HG02798 (cell line): ENCODE results near the gene CSK.
"Not testable (repeated sequence)": the region's sequence is repeated elsewhere in the genome, so short reads cannot be mapped to it uniquely, and the experiment has no call there.

Experiments used
- ATAC-seq: cut with Tn5 transposase; IDR thresholded peaks from one replicate; pipeline ENCODE4 v1.9.1; 2021; ENCODE audit warnings: mild to moderate bottlenecking; ENCODE audit not compliant: unreplicated experiment, poor library complexity

The CSK gene

DNA sequence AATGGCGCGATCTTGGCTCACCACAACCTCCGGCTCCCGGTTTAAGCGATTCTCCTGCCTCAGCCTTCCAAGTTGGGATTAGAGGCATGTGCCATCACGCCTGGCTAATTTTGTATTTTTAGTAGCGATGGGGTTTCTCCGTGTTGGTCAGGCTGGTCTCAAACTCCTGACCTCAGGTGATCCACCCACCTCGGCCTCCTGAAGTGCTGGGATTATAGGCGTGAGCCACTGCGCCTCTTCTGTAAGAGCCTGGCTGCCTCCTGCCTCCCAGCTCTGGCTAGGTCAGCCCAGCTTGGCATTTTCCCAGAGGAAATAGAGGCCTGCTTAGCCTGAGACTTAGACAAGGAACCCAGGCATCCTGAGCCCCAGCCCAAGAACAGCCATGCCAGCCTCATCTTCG is 4.2 kb downstream of the CSK start:
- not testable (repeated sequence) for ATAC-seq

DNA sequence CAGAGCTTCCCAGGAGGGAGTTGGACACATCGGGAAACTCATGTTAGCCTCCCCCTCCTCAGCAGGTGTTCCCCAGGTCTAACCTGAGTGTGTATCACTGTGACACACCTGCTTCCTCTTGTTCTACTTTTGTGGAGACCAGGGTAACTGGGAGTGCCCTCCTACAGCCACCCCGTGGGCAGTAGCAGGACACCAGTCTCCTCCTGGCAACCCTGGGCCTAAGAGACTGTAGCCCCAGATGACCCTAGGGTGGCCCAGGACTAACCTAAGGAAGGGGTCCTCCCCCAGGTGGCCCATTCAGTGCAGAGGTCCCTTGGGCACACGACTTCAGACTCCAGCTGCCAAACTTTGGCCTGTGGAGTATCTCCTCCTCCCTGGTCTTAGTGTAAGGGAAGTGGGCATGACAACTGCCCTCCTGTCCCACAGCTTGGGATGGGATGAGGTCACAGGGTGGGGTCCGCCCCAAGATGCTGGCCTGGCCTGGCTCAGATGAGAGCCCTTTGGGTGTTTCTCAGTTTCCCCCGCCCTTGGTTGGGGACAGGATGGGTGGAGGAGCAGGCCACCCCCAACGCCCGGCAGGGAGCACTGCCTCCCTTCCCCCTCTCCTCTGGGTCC is 4.8 kb downstream of the CSK start:
- ATAC-seq, result no peak

DNA sequence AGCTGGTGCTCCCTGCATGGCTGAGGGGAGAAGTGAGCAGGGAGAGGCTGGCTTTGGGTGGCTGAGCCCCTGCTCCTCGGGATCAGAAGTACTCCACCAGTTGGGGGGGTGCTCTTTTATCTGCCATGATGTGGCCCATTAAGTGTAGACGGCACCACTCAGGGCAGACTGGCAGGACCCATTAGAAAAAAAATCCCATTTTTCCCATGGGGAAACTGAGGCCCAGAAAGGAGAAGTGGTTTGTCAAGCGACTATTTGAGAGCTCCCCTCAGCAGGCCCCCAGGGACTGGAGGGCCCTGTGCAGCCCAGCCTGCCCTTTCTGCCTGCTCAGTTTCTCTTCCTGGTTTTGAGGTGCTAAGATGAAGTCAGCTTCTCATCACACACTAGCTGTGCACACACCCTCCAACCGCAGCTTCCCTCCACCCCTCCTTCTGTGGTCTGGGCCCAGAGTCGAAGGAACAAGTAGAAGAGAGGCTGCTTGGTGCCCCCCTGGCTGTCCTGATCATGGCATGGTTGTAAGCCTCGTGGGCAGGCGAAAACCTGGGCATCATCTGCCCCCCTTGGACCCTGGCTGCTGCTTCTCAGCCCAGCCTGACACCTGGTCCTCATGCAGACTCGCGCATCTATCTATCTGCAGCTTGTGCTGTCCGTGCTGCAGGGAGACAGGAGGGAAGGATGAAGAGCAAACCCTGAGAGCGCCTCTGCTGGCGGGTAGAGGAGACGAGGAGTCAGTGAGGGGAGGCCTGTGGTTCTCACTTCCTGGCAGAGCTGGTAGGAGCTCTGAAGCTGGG is 5.6 kb downstream of the CSK start:
- ATAC-seq, result peak; percentile 61

DNA sequence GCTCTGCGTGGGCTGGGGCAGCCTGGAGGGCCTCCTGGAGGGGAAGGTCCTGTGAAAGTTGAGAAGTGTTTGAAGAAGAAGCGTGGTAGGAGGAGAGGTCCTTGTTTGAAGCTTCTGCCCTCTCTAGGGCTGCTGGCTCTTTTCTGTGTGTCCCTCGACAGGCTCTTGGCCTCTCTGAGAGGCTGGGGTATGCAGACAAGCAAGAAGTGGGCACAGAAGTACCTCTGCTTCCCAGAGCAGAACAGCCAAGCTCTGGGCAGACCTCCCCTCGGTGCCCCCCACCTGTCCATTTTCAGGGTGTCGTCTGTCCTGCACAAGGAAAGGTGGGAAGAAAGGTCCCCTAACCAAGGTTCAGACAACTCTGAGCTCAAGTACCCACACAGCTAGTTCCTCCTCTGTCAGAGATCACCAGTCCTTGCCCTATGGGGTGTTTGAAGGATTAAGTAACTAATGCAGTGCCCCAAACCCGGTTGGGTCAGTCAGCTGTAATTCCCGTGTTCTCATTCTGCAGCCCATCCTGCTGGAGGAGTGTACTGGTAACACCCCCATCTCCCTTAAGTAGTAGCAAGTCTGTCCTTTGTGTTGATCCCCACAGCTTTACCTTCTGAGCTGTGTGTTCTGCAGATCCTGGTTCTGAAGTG is 6.3 kb downstream of the CSK start:
- no peak for ATAC-seq

DNA sequence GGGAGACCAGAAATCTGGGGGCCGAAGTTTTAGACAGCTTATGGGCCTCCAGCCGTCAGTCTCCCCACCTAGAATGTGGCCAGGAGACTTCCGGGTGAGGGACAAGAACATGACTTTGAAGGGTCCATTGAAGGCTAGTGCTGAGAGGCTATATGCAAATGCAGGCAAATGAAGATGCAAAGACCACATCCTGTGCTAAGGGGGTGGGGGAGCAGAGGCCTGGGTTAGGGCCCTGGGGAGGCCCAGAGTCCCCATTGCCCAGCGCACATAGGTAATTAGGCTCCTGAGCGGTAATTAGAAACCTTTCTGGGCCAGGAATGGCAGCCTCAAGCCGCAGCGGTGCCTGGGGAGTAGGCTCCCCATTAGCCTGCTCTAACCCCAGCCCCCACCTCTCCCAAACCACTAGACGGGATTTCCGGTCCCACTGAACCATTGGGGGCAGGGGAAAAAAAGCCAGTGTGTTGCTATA is 6.8 kb downstream of the CSK start:
- ATAC-seq, result peak; percentile 24

DNA sequence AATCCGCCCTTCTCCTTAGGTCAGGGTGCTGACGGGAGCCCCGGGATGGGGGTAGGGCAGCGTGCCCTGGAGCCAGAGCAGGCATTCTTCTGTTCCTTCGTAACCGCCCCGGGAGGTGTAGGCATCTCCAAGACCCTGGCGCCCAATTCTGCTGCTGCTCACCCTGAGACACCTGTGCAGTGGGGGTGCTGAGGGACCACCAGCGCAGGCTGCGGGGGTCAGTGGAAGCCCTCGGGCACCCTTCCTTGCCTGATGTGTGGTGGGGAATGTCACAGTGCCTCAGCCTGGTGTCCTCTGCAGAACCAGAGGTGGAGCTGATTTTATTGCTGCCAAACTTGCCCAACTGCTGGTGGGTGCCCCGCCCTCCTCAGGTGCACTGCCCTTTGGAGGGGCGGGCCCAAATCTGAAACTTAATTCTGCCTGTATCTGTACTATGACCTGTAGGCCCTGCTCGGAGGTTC is 7.3 kb downstream of the CSK start:
- ATAC-seq, result no peak

DNA sequence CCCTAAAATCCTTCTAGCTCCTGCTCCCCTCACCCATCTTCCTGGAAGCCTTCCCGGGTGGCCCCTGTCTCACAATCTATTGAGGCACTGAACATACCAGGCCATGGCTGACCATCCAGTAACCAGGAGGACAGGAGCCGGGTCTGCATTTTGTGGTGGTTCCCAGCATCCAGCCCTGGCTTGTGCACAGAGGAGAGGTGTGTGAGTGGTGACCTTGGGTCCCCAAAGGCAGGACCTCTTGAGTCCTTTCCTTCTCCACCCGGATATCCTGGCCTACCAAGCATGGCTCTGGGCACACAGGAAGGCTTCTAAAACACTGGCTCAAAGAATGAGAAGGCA is 7.8 kb downstream of the CSK start:
- no peak for ATAC-seq

DNA sequence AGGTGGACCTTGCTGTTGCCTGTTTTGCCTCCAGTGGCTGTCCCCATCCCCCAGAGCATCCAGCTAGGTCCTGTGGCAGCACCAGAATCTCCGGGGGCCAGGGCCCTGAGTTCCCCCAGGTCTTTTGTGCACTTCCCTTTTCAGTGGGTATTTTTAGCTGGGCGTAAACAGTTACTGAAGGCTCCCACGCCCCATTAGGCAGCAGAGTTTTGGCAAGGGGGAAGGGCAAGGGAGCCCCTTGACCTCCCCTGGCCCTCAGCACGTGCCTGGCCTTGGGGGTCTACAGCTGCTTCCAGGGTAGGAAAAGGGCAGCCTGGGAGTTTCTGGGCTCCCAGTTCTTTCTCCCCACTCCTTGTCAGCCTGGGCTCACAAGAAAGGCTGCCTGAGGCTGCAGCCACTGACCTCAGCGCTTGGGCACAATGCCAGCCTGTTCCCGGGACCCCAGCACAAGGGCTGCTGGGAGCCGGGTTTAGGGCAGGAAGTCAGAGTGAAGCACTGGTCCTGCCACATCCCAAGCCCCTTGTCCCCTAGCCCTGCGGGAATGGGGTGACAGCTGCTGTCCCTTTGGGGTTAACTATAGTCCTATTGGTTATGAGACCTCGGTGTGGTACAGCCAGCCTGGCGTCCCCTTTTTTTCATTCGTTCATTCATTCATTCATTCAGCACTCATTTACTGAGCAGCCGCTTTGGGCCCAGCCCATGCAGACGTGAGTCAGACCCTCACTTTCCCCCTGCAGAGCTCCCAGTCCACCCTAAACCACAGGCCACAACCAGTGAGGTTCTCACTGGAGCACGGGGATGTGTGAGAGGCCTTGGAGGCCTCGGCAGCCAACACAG is 8.4 kb downstream of the CSK start:
- ATAC-seq, result peak; percentile 14

DNA sequence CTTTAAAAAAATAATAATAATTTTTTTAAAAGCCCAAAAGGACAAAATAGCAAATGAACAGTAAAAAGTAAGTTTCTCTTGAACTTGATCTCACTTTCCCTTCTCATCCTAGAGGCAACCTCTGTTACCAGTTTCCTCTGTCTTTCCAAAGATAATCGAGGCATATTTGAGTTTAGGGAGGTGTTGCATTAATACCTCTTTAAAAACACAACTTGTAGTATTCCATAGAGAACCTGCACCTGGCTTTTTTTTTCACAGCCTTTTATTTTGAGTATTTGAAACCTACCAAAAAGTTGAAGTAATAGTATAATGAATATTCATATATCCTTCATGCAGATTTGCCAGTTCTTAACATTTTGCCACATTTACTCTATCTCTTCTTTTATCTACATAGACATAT is 9.1 kb downstream of the CSK start:
- no peak for ATAC-seq

DNA sequence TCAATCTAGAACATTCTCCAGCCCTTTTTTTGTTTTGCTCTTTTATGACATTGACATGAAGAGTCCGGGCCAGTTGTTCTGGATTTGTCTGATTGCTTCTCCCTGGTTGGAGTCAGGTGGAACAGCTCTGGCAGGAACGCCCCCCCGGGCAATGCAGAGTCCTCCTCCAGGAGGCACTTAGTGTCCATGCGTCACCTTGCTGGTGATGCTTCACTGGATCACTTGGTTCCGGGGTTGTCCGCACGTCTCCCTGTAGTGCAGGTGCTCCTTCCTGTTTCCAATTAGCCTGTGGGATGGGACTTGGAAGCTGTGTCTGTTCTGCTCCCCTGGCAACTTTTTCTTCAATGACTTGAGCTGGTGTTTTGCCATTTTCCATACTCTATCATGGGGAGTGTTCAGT is 9.8 kb downstream of the CSK start:
- ATAC-seq, result no peak

DNA sequence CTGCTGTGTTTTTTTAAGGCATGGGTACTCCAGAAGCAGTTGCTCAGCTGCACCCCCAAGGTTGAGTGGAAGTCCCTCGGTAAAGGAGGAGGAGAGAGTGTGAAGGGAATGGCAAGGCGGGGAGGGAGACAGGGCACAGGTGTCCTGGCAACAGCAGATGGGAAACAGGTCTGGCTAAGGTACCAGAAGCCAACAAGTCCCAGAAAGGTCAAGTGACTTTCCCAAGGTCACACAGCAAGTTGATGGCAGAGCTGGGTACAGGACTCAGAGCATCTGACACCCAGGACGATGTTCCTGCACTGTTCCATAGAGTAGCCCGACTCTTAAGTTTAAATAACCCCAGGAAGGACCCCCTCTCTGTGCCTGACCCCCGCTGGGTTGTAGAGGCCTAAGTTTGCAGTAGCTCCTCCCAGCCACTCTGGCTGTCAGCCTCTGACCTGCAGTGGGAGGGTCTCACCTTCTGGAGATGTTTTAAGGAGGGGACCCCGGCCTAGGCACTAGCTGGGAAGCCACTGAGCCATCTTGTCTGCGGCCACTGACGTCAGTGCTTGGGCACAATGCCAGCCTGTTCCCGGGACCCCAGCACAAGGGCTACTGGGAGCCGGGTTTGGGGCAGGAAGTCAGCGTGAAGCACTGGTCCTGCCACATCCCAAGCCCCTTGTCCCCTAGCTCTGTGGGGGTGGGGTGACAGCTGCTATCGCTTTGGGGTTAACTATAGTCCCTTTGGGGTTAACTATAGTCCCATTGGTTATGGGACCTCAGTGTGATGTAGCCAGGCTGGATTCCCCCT is 10.5 kb downstream of the CSK start:
- ATAC-seq, result no peak

DNA sequence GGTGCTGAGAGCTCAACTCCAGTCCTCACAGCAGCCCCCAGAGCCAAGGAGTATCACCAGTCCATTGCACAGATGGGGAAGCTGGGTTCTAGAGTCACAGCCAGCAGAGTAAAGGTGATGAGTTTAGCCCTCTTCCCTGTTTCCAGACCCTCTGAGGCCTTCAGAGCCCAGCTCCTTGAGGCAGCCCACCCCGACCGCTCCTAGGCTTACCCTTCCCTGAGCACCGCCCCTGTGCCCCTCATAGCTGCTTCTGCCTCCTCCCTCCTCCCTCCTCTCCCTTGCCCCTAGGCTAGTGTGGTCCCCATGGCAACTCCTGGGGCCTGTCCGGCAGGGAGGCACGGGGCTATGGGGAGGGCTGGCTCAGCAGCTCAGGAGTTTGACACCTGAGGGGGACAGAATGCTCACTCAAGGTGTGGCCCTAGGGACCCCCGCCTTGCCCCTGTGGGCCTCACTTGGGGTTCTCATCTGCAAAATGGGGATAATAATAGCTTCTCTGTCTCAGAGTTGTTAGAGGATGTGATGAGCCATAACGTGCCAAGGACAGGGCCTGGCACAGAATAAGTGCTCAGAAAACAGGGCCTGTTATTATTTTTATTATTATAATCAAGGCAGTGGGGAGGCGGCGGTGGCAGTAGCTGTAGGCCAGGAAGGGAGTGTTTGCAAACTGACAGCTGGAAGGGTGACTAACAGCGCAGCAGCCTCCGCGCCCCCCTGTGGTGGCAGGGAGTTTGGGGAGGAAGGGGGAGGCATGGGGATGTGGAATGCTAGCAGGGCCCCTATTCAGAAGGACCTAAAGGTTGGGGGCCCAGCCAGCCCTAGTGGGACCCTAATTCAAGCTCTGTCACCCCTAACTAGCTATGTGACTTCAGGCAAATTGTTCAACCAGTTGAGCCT is 11.5 kb downstream of the CSK start:
- ATAC-seq, result no peak

DNA sequence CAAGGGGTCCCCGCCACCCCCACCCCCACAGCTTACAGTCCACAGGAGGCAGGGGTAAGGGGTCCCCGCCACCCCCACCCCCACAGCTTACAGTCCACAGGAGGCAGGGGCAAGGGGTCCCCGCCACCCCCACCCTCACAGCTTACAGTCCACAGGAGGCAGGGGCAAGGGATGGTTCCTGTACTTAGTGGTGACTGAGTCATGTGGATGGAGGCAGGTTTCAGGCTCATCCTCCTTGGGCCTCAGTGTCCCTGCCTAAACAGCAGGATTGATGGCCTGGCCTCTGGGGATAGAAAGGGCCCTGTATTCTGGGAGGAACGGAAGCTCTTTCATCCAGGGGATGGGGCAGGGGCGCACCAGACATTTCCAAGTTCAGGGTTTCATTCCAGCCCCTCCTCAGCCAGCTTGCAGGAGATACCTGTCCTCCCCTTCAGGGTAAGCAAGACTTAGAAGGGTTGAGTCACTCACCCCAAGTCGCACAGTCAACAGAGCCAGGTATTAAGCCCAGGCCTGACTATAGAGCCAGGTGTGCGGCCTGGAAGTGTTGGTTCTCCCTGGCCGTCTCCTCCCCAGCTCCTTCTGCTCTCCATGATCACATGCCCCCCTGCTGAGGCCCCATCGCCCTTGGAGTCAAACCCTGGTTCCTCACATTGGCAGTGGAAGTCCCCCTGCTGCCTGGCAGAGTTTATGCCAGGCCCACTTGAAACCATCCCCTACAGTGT is 12.5 kb downstream of the CSK start:
- no peak for ATAC-seq

DNA sequence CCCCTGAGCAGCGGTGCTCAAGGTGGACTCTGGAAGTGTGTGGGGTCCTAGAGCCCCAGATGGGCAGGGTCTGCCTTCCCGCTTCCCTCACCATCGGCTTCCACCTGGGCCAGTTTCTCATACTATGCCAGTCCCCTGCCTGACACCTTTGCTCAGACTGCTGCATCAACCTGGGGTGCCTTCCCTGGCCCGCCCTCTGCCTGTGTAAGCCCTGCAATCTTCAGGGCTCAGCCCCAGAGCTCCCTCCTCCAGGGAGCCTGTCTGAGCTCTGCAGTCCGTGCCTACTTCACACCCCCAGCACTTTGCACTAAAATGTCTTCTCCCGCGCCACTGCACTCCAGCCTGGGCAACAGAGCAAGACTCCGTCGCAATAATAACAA is 13.1 kb downstream of the CSK start:
- no peak for ATAC-seq

DNA sequence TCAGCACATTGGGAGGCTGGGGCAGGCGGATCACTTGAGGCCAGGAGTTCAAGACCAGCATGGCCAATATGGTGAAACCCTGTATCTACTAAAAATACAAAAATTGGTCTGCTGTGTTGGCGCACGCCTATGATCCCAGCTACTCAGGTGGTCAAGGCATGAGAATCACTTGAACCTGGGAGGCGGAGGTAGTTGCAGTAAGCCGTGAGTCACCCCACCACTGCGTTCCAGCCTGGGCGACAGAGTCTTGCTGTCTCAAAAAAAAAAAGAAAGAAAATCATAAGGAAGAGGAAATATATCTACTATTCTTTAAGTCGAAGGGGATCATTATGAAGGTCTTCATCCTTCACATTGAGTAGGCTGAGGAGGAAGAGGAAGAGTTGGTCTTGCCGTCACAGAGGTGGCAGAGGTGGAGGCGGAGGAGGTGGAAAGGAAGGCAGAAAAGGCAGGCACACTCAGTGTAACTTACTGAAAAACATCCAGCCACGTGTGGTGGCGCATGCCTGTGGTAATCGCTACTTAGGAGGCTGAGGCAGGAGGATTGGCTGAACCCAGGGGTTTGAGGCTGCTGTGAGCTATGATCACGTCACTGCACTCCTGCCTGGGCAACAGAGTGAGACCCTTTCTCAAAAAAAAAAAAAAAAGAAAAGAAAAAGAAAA is 14.2 kb downstream of the CSK start:
- no peak for ATAC-seq

DNA sequence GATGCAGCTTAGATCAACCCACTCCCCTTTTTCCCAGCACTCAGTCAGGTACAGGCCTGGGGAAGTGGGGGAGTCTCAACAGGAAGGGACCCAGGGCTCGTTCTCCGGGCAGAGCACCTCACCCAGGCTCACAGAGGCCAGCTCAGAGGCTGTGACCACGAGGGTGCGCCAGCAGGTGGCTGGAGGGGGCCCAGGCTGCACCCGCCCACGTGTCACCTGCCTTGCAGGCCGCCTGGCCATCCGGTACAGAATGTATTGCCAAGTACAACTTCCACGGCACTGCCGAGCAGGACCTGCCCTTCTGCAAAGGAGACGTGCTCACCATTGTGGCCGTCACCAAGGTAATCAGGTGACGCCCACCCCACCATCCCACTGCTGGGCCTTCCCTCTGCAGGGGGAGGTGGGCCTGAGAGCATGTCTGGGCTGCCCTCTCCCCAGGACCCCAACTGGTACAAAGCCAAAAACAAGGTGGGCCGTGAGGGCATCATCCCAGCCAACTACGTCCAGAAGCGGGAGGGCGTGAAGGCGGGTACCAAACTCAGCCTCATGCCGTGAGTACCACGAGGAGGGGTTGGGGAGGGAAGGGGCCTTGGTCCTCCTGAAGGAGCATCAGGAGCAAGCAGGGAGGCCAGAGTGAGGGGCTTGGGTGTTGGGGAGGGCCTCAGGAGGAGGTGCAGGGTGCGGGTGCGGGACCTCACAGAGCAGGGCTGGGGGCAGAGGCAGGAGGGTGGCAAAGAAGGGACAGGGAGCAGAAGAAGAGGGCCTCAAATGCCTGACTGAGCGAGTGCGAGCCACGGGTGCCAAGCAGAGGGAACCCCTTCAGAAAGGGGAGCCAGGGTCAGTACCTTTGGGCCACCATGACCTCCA is 16.7 kb downstream of the CSK start:
- peak; percentile 32 for ATAC-seq
